CD4-positive, alpha-beta T cell treated with Interleukin-10 for 1 hour (primary cell): ENCODE measurements around the gene RAB11FIP2.

Source experiments
- DNase-seq: peaks from one replicate; pipeline ENCODE4 v3.0.0-alpha.2; 2020

RAB11FIP2 gene

GRCh38 chr10:117972168-117972837 is 74.4 kb downstream of the RAB11FIP2 start:
- DNase-seq: no peak

- DNase-seq: no peak
Measured at GRCh38 chr10:117970962-117971361, 75.8 kb downstream of the RAB11FIP2 start.

- DNase-seq: no peak
Measured at GRCh38 chr10:117969592-117969991, 77.1 kb downstream of the RAB11FIP2 start.

- DNase-seq: no peak
Measured at GRCh38 chr10:117968354-117969182, 78.2 kb downstream of the RAB11FIP2 start.

- DNase-seq: no peak
Measured at GRCh38 chr10:117967149-117967650, 79.5 kb downstream of the RAB11FIP2 start.

- DNase-seq: no peak
Measured at GRCh38 chr10:117965984-117966383, 80.8 kb downstream of the RAB11FIP2 start.

GRCh38 chr10:117964536-117964935 is 82.2 kb downstream of the RAB11FIP2 start:
- DNase-seq: no peak

- DNase-seq: no peak
Measured at GRCh38 chr10:117960345-117960935, 86.3 kb downstream of the RAB11FIP2 start.

- no peak for DNase-seq
Measured at GRCh38 chr10:117956972-117957371, 89.8 kb downstream of the RAB11FIP2 start.

- DNase-seq: no peak
Measured at GRCh38 chr10:117955176-117955575, 91.6 kb downstream of the RAB11FIP2 start.
